ENCODE data around the gene DSN1. TPM values are rescaled to one million over a fixed set of nuclear protein-coding genes. Genes with fewer than 3 reads are reported as not detected.

The DSN1 gene
- total RNA-seq, 1 experiment from 2014 or later: 27.9 TPM

- TF ChIP-seq CEBPB (IDR thresholded peaks at IDR 0.05; ENCODE audit: low read depth) (no peak), MAX (IDR thresholded peaks at IDR 0.05) (no peak), EZH2phosphoT487 (IDR thresholded peaks at IDR 0.05; ENCODE audit: borderline replicate concordance) (no peak)
Observed at GRCh38 chr20:36784116-36784515, 10.6 kb upstream of the DSN1 start (continued).

GRCh38 chr20:36779656-36780025, 6.1 kb upstream of the DSN1 start:
- Histone ChIP-seq H3K4me2 (ENCODE audit: low read length) (no peak overlapping the region), H3K4me1 (ENCODE audit: control insufficient read depth in 1 of 2, insufficient read depth in 2 of 2, low read length in 2 of 2) (peaks cover 2 to 4% of the 10 kb centered on the region in 2 experiments; a peak in 1 of 4 replicates), H3K4me3 (replicated peaks in 1 of 2; ENCODE audit: low read depth in 1 of 2, low read length in 2 of 2) (no peak overlapping the region), H3K9me3 (ENCODE audit: control insufficient read depth in 1 of 2, insufficient read depth in 1 of 2, low read depth in 1 of 2, low read length in 2 of 2) (no peaks in the 10 kb centered on the region), H3K27ac (ENCODE audit: low read depth, low read length) (no peak overlapping the region), H3K27me3 (ENCODE audit: insufficient read depth, low read length) (no peaks in the 10 kb centered on the region), H2AFZ (ENCODE audit: low read depth, low read length, poor library complexity, severe bottlenecking) (no peak overlapping the region), H3K36me3 (ENCODE audit: control insufficient read depth in 1 of 2, insufficient read depth in 2 of 2, low read length in 2 of 2) (no peaks in the 10 kb centered on the region; a peak in 1 of 4 replicates), H3K9me2 (ENCODE audit: insufficient read depth) (no peaks in the 10 kb centered on the region), H3K79me2 (ENCODE audit: insufficient read depth, low read length) (no peaks in the 10 kb centered on the region), H4K20me1 (ENCODE audit: insufficient read depth) (no peaks in the 10 kb centered on the region), H3K9ac (ENCODE audit: low read length) (no peak overlapping the region)
- RAD21 ChIA-PET (ENCODE audit: low non-redundant PET in 1 of 2, low total read pairs in 2 of 2, uncharacterized antibody in 2 of 2, unreplicated experiment in 2 of 2): no interaction called here
- ATAC-seq: no peak
- CTCF ChIA-PET: no interaction called here
- POLR2A ChIA-PET: no interaction called here
- intact Hi-C loops (cut with micrococcal nuclease): no loop called here
- no peak for DNase-seq (ENCODE audit: low read depth, low spot score)
- TF ChIP-seq POLR2AphosphoS5 (IDR thresholded peaks at IDR 0.05; ENCODE audit: low read depth, low read length) (no peak), ATF3 (IDR thresholded peaks at IDR 0.05) (no peak), MAX (IDR thresholded peaks at IDR 0.05) (no peak)
- no TSS peak for BruUV-seq (replicated peaks)

- ChIA-PET CTCF (no interaction called here), RAD21 (ENCODE audit: low non-redundant PET in 1 of 2, low total read pairs in 2 of 2, uncharacterized antibody in 2 of 2, unreplicated experiment in 2 of 2) (no interaction called here), POLR2A (no interaction called here)
- intact Hi-C loops (cut with micrococcal nuclease): no loop called here
- no peaks in the 10 kb centered on the region for H3K27me3 ChIP-seq (ENCODE audit: insufficient read depth, low read length)
- DNase-seq (ENCODE audit: low read depth, low spot score) (no peak), ATAC-seq (no peak)
- H3K27ac ChIP-seq (ENCODE audit: low read depth, low read length): no peak overlapping the region
- no peaks in the 10 kb centered on the region for H3K9me3 ChIP-seq (ENCODE audit: control insufficient read depth in 1 of 2, insufficient read depth in 1 of 2, low read depth in 1 of 2, low read length in 2 of 2)
- TF ChIP-seq ZNF274 (IDR thresholded peaks at IDR 0.05; ENCODE audit: low read depth, low read length) (no peak), EZH2phosphoT487 (IDR thresholded peaks at IDR 0.05; ENCODE audit: borderline replicate concordance) (no peak), RAD21 (IDR thresholded peaks at IDR 0.05; ENCODE audit: low read depth) (no peak)
- H2AFZ ChIP-seq (ENCODE audit: low read depth, low read length, poor library complexity, severe bottlenecking): no peak overlapping the region
- BruUV-seq (replicated peaks): no TSS peak
- H3K9ac ChIP-seq (ENCODE audit: low read length): no peak overlapping the region
- H3K9me2 ChIP-seq (ENCODE audit: insufficient read depth): no peaks in the 10 kb centered on the region
- no peak overlapping the region for H3K4me2 ChIP-seq (ENCODE audit: low read length)
- H3K36me3 ChIP-seq (ENCODE audit: control insufficient read depth in 1 of 2, insufficient read depth in 2 of 2, low read length in 2 of 2): no peaks in the 10 kb centered on the region; a peak in 1 of 4 replicates
- no peaks in the 10 kb centered on the region for H4K20me1 ChIP-seq (ENCODE audit: insufficient read depth)
- no peak overlapping the region for H3K4me3 ChIP-seq (replicated peaks in 1 of 2; ENCODE audit: low read depth in 1 of 2, low read length in 2 of 2)
- peaks cover 4 to 10% of the 10 kb centered on the region in 2 experiments; a peak in 1 of 4 replicates for H3K4me1 ChIP-seq (ENCODE audit: control insufficient read depth in 1 of 2, insufficient read depth in 2 of 2, low read length in 2 of 2)
- H3K79me2 ChIP-seq (ENCODE audit: insufficient read depth, low read length): no peaks in the 10 kb centered on the region
Observed at GRCh38 chr20:36778831-36779655, 5.5 kb upstream of the DSN1 start.
